Subcutaneous adipose tissue (tissue), 4 donors: Measurements from ENCODE around the gene GNAI1. TPM values are rescaled to one million over a fixed set of nuclear protein-coding genes. Genes with fewer than 3 reads are reported as not detected.

Experiments used
- CTCF ChIP-seq: fragments of 450-650 bp; IDR thresholded peaks from one replicate; pipeline ENCODE4 v1.5.1; 2016; ENCODE audit warnings: low read depth, mild to moderate bottlenecking, control low read depth, antibody characterized with exemption, moderate library complexity
- total RNA-seq, 4 donors: library from RNA; depleted of rRNA; stranded (reverse); fragments of >200 nt; gene quantifications; one replicate each; pipeline ENCODE4 v1.1.0, GENCODE V29; 2016

GNAI1 gene
- total RNA-seq, 4 donors from 2014 or later: 93.8 to 328 (median 103) TPM

- TF ChIP-seq CTCF: no peak
Measured at GRCh38 chr7:80097756-80098155, 36.9 kb upstream of the GNAI1 start.

GRCh38 chr7:80098795-80099194, 35.8 kb upstream of the GNAI1 start:
- no peak for TF ChIP-seq CTCF

GRCh38 chr7:80100254-80100653, 34.4 kb upstream of the GNAI1 start:
- no peak for TF ChIP-seq CTCF

- no peak for TF ChIP-seq CTCF
Measured at GRCh38 chr7:80105701-80106408, 28.8 kb upstream of the GNAI1 start.

- no peak for TF ChIP-seq CTCF
Measured at GRCh38 chr7:80106498-80107113, 28.0 kb upstream of the GNAI1 start.

GRCh38 chr7:80107278-80107677, 27.4 kb upstream of the GNAI1 start:
- no peak for TF ChIP-seq CTCF

- no peak for TF ChIP-seq CTCF
Measured at GRCh38 chr7:80110376-80110775, 24.3 kb upstream of the GNAI1 start.
